T47D (cell line): ENCODE measurements around the gene TTLL10.
"Not testable (repeated sequence)": the region's sequence is repeated elsewhere in the genome, so short reads cannot be mapped to it uniquely, and the experiment has no call there.

Source experiments
- DNase-seq, 2 experiments: peaks; one replicate each; pipeline versions ENCODE4 v3.0.0 to v3.0.0-alpha.2; 2011 to 2012; ENCODE audit warnings: low read depth in 1 of 2, low spot score in 1 of 2
- JUND ChIP-seq: IDR thresholded peaks from 2 replicates; pipeline ENCODE4 v1.6.1; 2012; ENCODE audit warnings: low read depth
- in situ Hi-C: cut with HindIII; loops from 2 replicates; pipeline ENCODE4 v1.10.0; 2016; ENCODE audit warnings: low sequenced_read_pairs, low pct_unique_long_range_greater_than_20kb

TTLL10 gene

DNA sequence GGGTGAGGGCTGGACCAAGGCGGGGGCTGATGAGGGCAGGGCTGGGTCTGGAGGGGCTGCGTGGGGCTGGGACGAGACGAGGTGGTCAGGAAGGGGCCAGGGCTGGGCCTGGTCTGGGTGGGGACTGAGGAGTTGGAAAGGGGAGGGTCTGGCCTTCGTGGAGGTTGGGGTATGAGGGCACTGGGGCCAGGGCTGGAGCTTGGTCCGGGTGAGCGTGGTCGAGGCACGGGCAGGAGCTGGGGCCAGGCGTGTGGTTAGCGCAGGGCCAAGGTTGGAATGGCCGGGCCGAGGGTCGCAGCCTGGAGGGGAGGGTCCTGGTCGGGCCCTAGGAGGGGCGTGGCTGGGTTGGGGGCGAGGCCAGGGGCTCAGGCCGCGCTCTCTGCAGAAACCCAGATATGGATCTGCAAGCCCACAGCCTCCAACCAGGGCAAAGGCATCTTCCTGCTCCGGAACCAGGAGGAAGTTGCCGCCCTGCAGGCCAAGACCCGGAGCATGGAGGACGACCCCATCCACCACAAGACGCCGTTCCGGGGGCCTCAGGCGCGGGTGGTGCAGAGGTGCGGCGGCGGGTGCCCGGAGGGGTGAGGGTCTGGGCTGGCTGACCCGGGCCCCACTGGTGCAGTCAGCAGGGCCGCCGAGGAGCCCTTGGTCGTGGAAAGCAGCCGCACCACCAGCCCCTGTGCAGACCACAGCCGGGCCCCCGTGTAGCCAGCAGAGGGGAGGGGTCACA, 9.0 kb downstream of the TTLL10 start:
- TF ChIP-seq JUND, result no peak
- no peak for DNase-seq
- in situ Hi-C loops, result no loop called here

DNA sequence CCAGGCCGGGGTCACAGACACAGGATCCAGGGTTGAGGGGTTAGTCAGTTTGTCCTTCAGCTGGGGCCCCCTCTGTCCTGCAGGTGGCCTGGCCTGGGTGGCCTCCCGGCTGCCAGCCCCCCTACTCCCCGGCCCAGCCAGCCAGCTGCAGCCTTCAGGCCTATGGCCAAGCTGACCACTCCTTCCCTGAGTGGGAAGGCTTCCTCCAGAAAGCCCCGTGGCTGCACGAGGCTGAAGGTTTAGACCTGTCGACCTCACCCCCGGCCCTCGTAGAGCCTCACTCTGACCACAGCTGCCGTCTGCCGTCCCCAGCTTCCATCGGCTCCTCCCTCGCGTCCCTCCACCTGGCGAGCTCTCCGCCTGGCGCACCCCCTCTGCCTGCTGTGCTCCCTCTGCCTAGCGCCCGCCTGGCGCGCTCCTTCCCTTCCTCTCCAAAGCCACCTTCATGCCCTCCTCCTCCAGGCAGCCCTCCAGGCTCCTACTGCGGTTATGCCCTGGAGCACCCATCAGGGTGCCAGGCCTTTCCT, 9.6 kb downstream of the TTLL10 start:
- DNase-seq, result no peak
- TF ChIP-seq JUND, result no peak
- in situ Hi-C loops, result no loop called here

DNA sequence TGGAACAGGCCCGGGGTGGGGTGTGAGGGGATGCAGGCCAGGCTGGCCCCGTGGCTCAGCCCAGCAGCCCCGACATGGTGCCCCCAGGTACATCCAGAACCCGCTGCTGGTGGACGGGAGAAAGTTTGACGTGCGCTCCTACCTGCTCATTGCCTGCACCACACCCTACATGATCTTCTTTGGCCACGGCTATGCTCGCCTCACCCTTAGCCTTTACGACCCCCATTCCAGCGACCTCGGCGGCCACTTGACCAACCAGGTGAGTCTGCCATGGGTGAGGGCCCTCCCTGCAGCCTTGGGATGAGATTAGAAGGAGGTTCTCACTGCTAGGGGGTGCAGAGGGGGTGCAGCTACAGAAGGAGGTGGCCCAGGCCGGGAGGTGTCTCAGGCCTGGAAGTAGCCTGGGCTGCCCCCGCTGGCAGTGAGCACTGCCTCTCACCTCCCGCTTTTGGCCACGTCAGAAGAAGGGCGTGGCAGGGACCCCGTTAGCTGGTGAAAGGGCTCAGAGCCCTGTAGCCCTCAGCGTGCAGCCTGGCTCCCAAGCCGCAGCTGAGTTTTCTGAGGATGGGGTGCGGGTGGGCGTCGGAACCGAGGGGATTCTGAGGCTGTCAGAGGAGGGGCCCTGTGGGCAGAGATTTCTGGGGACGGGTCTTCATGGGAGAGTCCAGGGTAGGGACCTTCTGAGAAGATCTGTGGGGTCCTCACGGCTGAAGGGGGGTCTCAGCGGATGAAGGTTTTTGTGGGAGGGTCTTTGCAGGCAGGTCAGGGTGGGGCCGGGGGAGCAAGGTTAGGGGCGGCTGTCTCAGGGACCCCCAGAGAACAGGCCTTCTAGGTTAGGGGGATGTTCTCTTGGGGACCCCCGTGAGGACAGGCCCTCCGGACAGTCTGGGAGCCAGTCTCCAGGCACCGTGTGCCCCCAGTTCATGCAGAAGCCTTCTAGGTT, 10.4 kb downstream of the TTLL10 start:
- in situ Hi-C loops, result no loop called here
- TF ChIP-seq JUND, result no peak
- no peak for DNase-seq

DNA sequence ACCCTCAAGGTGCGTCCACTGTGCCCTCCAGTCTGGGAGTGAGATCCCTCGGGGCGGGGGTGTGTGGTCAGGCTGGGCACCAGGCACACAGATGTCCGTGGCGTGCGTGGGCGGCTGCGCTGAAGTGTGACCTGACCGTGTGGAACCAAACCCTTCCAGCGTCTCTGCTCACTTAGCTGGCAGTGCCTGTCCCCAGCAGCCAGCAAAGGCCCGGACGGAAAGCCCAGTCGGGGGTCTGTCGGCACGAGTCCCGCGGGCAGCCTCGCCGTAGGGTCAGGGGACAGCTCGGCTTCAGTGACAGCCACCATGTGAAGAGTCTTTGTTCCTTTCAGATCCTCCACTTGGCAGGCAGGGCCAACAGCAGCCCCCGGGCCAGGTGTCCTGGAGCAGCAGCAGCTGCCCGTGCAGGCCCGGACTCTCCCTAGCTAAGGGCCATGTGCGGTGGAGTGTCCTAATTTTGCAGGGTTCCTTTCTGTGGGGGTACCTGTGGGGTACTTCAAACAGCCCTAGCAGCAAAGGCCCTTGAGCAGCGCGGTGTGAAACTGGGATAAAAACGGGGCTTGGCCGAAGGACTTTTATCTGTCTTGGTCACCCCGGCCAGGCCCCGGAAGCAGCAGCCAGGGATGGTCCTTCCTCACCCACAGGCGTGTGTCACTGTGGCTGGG, 11.6 kb downstream of the TTLL10 start:
- DNase-seq, result no peak
- in situ Hi-C loops, result no loop called here
- no peak for TF ChIP-seq JUND

DNA sequence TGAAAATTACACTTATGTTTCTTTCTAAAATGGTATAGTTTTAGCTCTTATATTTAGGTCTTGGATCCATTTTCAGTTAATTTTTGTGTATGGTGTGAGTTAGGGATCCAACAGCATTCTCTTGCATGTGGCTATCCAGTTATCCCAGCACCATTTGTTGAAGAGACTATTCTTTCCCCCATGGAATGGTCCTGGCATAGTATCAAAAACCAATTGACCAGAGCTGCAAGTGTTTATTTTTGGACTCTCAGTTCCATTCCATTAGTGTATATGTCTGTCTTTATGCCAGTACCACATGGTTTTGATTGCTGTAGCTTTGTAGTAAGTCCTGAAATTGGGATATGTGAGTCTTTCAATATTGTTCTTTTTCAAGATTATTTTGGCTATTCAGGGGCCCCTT, 14.3 kb downstream of the TTLL10 start:
- TF ChIP-seq JUND, result no peak
- no peak for DNase-seq
- in situ Hi-C loops, result no loop called here

DNA sequence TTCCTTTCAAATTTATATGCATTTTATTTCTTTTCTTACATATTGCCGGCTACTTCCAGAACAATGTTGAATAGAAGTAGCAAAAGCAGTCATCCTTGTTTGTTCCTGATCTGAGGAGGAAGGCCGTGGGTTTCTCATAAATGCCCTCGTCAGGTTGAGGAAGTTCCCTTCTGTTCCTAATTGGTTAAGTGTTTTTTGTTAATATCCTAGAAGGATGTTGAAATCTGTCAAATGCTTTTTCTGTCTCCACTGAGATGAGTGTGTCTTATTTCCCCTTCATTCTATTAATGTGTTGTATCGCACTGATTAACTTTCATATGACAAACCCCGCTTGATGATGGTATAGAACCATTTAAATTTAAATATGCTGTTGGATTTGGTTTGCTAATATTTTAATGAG, 15.4 kb downstream of the TTLL10 start:
- in situ Hi-C loops, result no loop called here
- TF ChIP-seq JUND, result no peak
- DNase-seq, result no peak

DNA sequence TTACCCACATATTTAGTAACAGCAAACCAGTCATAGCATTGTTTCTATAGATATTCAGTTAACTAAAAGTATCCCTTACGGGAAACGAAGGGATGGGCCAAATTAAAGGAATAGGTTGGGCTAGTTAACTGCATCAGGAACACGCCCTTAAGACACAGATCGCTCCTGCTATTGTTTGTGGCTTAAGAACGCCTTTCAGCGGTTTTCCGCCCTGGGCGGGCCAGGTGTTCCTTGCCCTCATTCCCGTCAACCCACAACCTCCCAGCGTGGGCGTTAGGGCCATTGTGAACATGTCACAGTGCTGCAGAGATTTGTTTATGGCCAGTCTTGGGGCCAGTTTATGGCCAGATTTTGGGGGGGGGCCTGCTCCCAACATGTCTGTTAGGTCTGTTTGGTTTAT, 18.1 kb downstream of the TTLL10 start:
- no peak for TF ChIP-seq JUND
- DNase-seq, result no peak
- in situ Hi-C loops, result no loop called here

DNA sequence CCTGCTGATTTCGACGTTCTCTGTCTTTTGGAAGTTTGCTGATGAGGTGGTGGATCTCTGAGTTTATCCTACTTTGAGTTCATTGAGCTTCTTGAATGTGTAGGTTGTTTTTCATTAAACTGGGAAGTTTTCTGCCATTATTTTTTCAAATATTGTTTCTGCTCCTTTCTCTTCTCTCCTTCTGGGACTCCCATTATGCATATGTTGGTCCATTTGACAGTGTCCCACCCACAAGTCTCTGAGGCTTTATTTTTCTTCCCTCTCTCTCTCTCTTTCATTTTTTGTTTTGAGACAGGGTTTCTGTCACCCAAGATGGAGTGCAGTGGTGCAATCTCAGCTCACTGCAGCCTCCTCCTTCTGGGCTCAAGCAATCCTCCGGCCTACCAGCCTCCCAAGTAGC, 21.0 kb downstream of the TTLL10 start:
- DNase-seq, result no peak
- in situ Hi-C loops, result no loop called here
- no peak for TF ChIP-seq JUND

DNA sequence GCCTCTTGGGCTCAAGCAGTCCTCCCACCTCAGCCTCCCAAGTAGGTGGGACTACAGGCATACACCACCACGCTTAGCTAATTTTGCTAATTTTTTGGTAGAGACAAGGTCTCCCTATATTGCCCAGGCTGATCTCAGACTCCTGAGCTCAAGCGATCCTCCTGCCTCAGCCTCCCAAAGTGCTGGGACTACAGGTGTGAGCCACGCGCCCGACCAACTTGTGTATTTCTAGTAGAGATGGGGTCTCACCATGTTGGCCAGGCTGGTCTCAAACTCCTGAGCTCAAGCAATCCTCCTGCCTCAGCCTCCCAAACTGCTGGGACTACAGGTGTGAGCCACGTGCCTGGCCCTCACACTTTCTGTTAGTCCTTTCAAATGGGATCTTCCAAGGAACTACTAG, 22.0 kb downstream of the TTLL10 start:
- DNase-seq, in situ Hi-C loops: not testable (repeated sequence)

DNA sequence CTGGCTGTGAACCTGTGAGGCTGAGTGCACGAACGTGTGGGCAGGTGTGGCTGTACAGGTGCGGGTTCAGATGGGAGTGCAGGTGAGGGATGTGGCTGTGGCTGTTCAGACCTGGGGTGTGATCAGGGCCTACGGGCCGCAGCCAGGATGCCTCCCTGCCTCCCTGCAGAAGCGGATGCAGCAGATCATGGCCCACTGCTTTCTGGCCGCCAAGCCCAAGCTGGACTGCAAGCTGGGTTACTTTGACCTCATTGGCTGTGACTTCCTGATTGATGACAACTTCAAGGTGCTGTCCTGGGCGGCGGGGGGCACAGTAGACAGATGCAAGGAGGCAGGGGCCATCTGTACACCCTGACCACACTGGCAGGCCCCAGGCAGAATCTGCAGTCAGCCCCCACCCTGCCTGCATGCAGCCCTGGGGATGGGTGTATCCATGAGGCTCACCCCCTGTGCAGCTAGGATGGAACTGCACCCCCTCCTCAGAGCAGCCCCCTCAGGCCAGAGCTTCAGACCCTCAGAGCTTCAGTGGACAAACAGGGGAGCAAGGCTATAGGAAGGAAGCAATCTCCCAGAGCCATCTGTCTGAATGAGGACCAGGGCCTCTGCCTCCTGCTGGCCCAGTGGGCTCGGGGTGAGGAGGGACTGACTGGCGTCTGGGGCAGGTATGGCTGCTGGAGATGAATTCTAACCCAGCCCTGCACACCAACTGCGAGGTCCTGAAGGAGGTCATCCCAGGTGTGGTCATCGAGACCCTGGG, 22.9 kb downstream of the TTLL10 start:
- DNase-seq, result no peak
- in situ Hi-C loops, result no loop called here
- TF ChIP-seq JUND, result no peak

DNA sequence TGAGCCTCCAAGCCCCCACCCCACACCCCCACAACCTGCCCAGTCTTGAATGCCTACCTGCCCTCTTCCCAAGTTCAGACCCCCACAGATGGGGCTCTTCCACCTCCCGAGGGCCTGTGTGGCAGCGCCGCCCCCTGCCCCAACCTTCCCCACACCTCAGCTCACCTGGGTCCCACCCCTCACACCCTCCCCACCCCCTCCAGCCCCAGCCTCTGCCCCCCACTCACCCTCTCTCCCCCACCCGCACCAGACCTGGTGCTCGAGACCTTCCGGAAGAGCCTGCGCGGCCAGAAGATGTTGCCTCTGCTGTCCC, 23.5 kb downstream of the TTLL10 start:
- TF ChIP-seq JUND, result no peak
- in situ Hi-C loops, result no loop called here
- no peak for DNase-seq
